Endothelial cell of umbilical vein (primary cell): Measurements from ENCODE around the gene ZNF385B. TPM values are rescaled to one million over a fixed set of nuclear protein-coding genes. Genes with fewer than 3 reads are reported as not detected.

ENCODE experiments used
- BruUV-seq: library from RNA; stranded (reverse); fragments of 400-500 nt; replicated peaks from 2 replicates; lab custom pipeline; 2021; lab: Mats Ljungman, UMichigan
- CTCF ChIA-PET: fragments of 300-600, 350-600 bp; sonication (Branson Sonifier 250); formaldehyde crosslinking; loops from one replicate; lab custom pipeline; 2021; ENCODE audit warnings: antibody characterized with exemption, inconsistent platforms; lab: Charles Lee
- POLR2A ChIA-PET: fragments of 300-600, 350-600 bp; sonication (Branson Sonifier 250); formaldehyde crosslinking; loops from one replicate; lab custom pipeline; 2021; ENCODE audit warnings: antibody characterized with exemption, inconsistent platforms; lab: Charles Lee
- DNase-seq: peaks from one replicate; pipeline ENCODE4 v3.0.0-alpha.2; 2011; ENCODE audit warnings: low read depth, low spot score
- FAIRE-seq: peaks from 2 replicates; lab custom pipeline; 2011; peaks lifted over from hg19 to GRCh38; lab: Jason Lieb, UNC
- H2AFZ ChIP-seq: 2 replicates; pipeline ENCODE4 v1.6.0; 2012; ENCODE audit warnings: low read depth, low read length, control low read depth, inconsistent platforms
- H3K27ac ChIP-seq: 2 replicates; pipeline ENCODE4 v1.5.1; 2011; ENCODE audit warnings: low read depth, mild to moderate bottlenecking, control low read depth, low read length, moderate library complexity; ENCODE audit not compliant: insufficient read depth
- H3K27me3 ChIP-seq, 2 experiments: 2 replicates each; pipeline versions ENCODE4 v1.6.0 to v1.6.1; 2011; ENCODE audit warnings: low read length in 2 of 2, mixed read lengths in 1 of 2; ENCODE audit not compliant: control insufficient read depth in 2 of 2, insufficient read depth in 2 of 2
- H3K36me3 ChIP-seq, 2 experiments: 2 replicates in 1 of 2; 3 replicates in 1 of 2; pipeline ENCODE4 v1.5.1; 2011; ENCODE audit warnings: low read length in 2 of 2, mild to moderate bottlenecking in 1 of 2, moderate library complexity in 1 of 2; ENCODE audit not compliant: control insufficient read depth in 2 of 2, insufficient read depth in 2 of 2; ENCODE audit errors: extremely low read depth in 1 of 2
- H3K4me1 ChIP-seq: 3 replicates; pipeline ENCODE4 v1.5.1; 2011; ENCODE audit warnings: mild to moderate bottlenecking, low read length; ENCODE audit not compliant: control insufficient read depth, insufficient read depth; ENCODE audit errors: extremely low read depth
- H3K4me2 ChIP-seq: 2 replicates; pipeline ENCODE4 v1.6.1; 2011; ENCODE audit warnings: low read length, control low read depth, mixed read lengths; ENCODE audit not compliant: insufficient read depth
- H3K4me3 ChIP-seq, 3 experiments: fragments of 200-600 bp in 1 of 3; sonication (generic), shearing (Covaris generic) in 1 of 3; replicated peaks in 1 of 3; 2 replicates each; pipeline ENCODE4 v1.5.1; 2011 to 2016; ENCODE audit warnings: control low read depth in 3 of 3, low read length in 3 of 3, mild to moderate bottlenecking in 2 of 3, inconsistent platforms in 1 of 3, low read depth in 1 of 3, moderate library complexity in 1 of 3; ENCODE audit not compliant: insufficient read depth in 1 of 3
- H3K79me2 ChIP-seq: 2 replicates; pipeline ENCODE4 v1.6.0; 2012; ENCODE audit warnings: low read length, inconsistent platforms; ENCODE audit not compliant: control insufficient read depth, insufficient read depth
- H3K9ac ChIP-seq: replicated peaks from 2 replicates; pipeline ENCODE3; 2011; ENCODE audit warnings: low read length, control low read depth; ENCODE audit not compliant: insufficient read depth; ENCODE audit errors: extremely low read depth
- H3K9me1 ChIP-seq: replicated peaks from 3 replicates; pipeline ENCODE4 v1.6.0; 2011; ENCODE audit warnings: mild to moderate bottlenecking, low read length; ENCODE audit not compliant: control insufficient read depth, insufficient read depth; ENCODE audit errors: extremely low read depth
- H3K9me3 ChIP-seq: replicated peaks from 2 replicates; pipeline ENCODE4 v1.5.1; 2012; ENCODE audit warnings: low read length, inconsistent platforms; ENCODE audit not compliant: control insufficient read depth, insufficient read depth
- H4K20me1 ChIP-seq: replicated peaks from 2 replicates; pipeline ENCODE3; 2011; ENCODE audit warnings: mild to moderate bottlenecking, low read length; ENCODE audit not compliant: control insufficient read depth, insufficient read depth; ENCODE audit errors: extremely low read depth
- CTCF ChIP-seq, 2 donors: IDR thresholded peaks; 1 replicate in 1 of 2; 2 replicates in 1 of 2; pipeline ENCODE4 v1.5.1; 2011; ENCODE audit warnings: low read length in 2 of 2, mild to moderate bottlenecking in 2 of 2, moderate library complexity in 2 of 2, control low read depth in 1 of 2, inconsistent platforms in 1 of 2, low read depth in 1 of 2; ENCODE audit not compliant: insufficient read depth in 1 of 2; ENCODE audit errors: extremely low read depth in 1 of 2
- EZH2 ChIP-seq: IDR thresholded peaks from 2 replicates; pipeline ENCODE4 v1.6.1; 2012; ENCODE audit warnings: borderline replicate concordance, low read depth, mild to moderate bottlenecking, moderate library complexity, low read length, inconsistent platforms; ENCODE audit not compliant: severe bottlenecking
- FOS ChIP-seq: IDR thresholded peaks from 2 replicates; pipeline ENCODE4 v1.6.1; 2011; ENCODE audit warnings: mild to moderate bottlenecking, low read length, moderate library complexity, borderline replicate concordance; ENCODE audit not compliant: insufficient read depth
- GATA2 ChIP-seq: IDR thresholded peaks from 2 replicates; pipeline ENCODE4 v1.7.0; 2011; ENCODE audit warnings: low read depth, mild to moderate bottlenecking, moderate library complexity, mixed read lengths, low read length; ENCODE audit not compliant: insufficient read length, insufficient read depth
- JUN ChIP-seq: IDR thresholded peaks from 2 replicates; pipeline ENCODE4 v1.6.1; 2011; ENCODE audit warnings: borderline replicate concordance, low read depth; ENCODE audit not compliant: insufficient read length, insufficient read depth
- MAX ChIP-seq: IDR thresholded peaks from 2 replicates; pipeline ENCODE4 v1.6.1; 2011; ENCODE audit not compliant: insufficient read depth, insufficient read length
- MYC ChIP-seq: IDR thresholded peaks from one replicate; pipeline ENCODE4 v1.6.1; 2011; ENCODE audit warnings: mild to moderate bottlenecking, low read depth, low read length
- POLR2A ChIP-seq: IDR thresholded peaks from 2 replicates; pipeline ENCODE4 v1.6.1; 2012; ENCODE audit warnings: low read depth, mild to moderate bottlenecking, control low read depth, low read length
- POLR2AphosphoS5 ChIP-seq: IDR thresholded peaks from 2 replicates; pipeline ENCODE4 v1.6.1; 2012; ENCODE audit warnings: low read depth, mild to moderate bottlenecking, control low read depth, low read length, moderate library complexity; ENCODE audit not compliant: insufficient read depth
- dilution Hi-C: fragments of 300-500 bp; cut with MboI; formaldehyde crosslinking; loops from one replicate; pipeline ENCODE4 v1.15.0; 2019; ENCODE audit warnings: low sequenced_read_pairs; ENCODE audit not compliant: extremely low pct_ligation_motif_present
- intact Hi-C: fragments of 100-400 bp; cut with micrococcal nuclease; formaldehyde crosslinking; loops from one replicate; pipeline ENCODE4 v1.10.0; 2022
- polyA plus RNA-seq, 4 experiments: library from polyadenylated mRNA; depleted of rRNA in 3 of 4; stranded (reverse) in 3 of 4; unstranded in 1 of 4; fragments of >200 nt; gene quantifications; 2 replicates each; pipeline versions ENCODE4 v1.2.1 to v1.2.3, GENCODE V29; 2011 to 2012; ENCODE audit warnings: missing spikeins in 1 of 4
- total RNA-seq: library from RNA; stranded (reverse); gene quantifications from 2 replicates; pipeline ENCODE4 v1.2.3, GENCODE V29; 2021

The ZNF385B gene
- total and polyA plus RNA-seq, 2 donors (not counting 3 experiments of a cell fraction or from before 2014, with no cell fraction given), result not detected

GRCh38 chr2:179860255-179861026 lies 971 bp downstream of the ZNF385B start:
- Histone ChIP-seq H2AFZ (no peak overlapping the region), H3K4me3 (peak overlapping the region in 1 of 3 experiments; percentile 26), H3K4me1 (no peaks in the 10 kb centered on the region), H3K27ac (no peak overlapping the region), H4K20me1 (no peaks in the 10 kb centered on the region), H3K9me1 (no peaks in the 10 kb centered on the region), H3K36me3 (no peaks in the 10 kb centered on the region), H3K79me2 (no peaks in the 10 kb centered on the region), H3K27me3 (peaks cover 53 to 57% of the 10 kb centered on the region in 2 experiments), H3K9ac (no peak overlapping the region), H3K4me2 (no peak overlapping the region), H3K9me3 (no peaks in the 10 kb centered on the region)
- intact Hi-C loops (no loop called here), dilution Hi-C loops (no loop called here)
- DNase-seq (no peak), FAIRE-seq (no peak)
- TF ChIP-seq CTCF (IDR thresholded peaks at IDR 0.05; ENCODE audit: extremely low read depth in 1 of 2, insufficient read depth in 1 of 2, low read depth in 1 of 2, low read length in 2 of 2) (no peak), JUN (no peak), EZH2 (no peak), POLR2AphosphoS5 (no peak), MAX (no peak), GATA2 (no peak), MYC (no peak), POLR2A (no peak), FOS (no peak)
- ChIA-PET POLR2A (no interaction called here), CTCF (interaction anchor here (1.1 kb wide), 1 partner anchor 38 kb away, joined by 4 read pairs; no protein-coding TSS in a partner anchor)
- BruUV-seq, result no TSS peak
